Activated CD4-positive, CD25-positive, alpha-beta regulatory T cell treated with anti-CD3 and anti-CD28 coated beads, Interleukin-2, amount 50 U/mL, for 72 hours (primary cell): ENCODE data around the gene PLD2.
A peak's percentile ranks its signal among the peaks of the same experiment; 100 is the strongest.
"Not testable (repeated sequence)": the region's sequence is repeated elsewhere in the genome, so short reads cannot be mapped to it uniquely, and the experiment has no call there.

Experiments
- DNase-seq: peaks from one replicate; pipeline ENCODE4 v3.0.0; 2021

PLD2 gene

DNA sequence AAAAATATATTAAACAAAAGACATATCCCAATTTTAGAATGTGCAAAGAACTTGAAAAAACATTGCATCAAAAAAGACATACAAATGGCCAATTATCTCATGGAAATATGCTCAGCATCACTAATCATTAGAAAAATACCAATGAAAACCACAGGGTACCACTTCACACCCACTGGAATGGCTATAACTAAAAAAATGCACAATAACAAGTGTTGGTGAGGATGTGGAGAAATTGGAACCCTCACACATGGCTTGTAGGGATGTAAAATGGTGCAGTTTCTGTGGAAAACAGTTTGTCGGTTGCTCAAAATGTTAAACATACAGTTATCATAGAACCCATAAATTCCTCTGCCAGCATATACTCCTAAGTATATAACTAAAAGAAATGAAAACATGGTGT, 11.8 kb upstream of the PLD2 start:
- DNase-seq: no peak

DNA sequence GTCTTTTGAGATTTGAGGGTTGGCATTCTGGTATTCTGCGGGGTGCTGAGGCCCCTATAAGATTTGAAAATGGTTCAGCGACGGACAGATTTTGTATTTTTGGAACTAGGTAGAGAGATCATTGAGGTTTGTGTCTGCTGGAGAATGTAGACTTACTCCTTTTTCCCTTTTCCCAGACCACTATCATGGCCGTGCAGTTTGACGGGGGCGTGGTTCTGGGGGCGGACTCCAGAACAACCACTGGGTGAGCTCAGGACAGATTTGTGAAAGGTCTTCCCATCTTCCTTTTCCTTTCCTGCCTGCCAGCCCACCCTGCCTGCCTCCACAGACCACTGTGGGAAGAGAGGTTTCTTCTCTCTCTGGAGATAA, 10.4 kb upstream of the PLD2 start:
- peak; percentile 42 for DNase-seq

DNA sequence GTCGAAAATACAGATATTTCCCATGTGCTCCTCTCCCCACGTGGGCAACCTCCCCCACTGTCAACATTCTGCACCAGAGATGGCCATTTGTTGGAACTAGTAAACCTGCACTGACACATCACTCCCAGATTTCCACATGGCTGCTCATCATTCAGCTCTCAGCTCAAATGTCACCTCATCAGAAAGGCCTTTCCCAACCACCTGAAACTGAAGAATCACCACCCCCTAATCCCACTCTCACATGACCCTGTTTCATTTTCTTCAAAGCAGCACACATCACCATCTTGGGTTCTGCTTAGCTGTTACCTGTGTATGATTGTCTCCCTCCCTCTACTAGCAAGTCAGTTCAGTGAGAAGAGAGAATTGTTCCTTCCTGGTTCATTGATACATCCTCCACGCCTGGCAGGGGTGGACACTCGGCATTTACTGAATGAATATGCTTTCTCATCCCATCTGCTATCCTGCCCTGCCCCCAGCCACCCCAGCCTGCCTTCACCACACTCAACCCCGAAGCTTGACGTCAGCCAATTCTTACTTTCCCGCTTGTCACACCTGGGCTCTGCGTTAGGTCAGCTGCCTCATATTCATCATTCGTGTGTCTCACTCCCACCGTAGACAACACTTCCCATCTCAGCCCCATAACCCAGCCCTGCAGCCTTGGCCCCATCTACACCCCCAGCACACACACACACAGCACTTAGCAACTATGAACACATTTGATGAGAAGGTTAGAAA, 6.3 kb upstream of the PLD2 start:
- DNase-seq: no peak

DNA sequence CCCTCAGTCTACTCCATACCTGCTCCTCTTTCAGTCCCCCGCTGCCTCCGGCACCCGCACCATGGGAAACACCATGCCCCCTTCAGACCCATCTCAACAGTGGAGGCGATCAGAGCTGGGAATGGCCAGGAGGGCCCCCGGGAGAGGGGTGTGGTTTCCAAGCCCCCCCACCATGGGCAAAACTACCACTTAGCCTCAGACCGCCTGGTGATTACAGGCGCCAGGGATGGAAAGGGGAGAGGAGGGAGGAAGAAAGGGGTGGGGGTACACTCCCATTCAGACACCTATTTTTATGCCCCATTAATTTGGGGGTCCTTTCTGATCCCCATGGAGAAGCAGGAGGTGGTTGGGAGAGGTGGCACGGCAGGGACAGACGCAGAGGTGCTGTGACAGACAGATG, 4.7 kb upstream of the PLD2 start, which contains the start of gene C17orf114:
Gene C17orf114 (minus strand): TSS at position 101 of the 400 bp plus-strand sequence.
- no peak for DNase-seq

DNA sequence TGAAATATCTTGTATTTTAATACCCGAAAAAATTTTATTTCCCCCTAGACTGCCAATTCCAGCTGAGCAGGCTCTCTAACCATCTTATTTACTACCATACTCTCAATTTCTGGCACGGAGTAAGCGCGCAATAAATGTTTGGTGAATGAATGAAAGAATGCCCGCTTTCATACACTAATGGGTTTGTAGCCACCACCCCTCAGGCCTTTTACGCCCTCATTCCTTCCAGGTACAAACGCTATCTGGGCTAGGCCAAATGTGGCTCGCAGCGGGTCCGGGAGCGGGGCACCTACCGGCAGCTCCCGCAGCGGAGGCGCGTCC, 536 bp upstream of the PLD2 start:
- no peak for DNase-seq

DNA sequence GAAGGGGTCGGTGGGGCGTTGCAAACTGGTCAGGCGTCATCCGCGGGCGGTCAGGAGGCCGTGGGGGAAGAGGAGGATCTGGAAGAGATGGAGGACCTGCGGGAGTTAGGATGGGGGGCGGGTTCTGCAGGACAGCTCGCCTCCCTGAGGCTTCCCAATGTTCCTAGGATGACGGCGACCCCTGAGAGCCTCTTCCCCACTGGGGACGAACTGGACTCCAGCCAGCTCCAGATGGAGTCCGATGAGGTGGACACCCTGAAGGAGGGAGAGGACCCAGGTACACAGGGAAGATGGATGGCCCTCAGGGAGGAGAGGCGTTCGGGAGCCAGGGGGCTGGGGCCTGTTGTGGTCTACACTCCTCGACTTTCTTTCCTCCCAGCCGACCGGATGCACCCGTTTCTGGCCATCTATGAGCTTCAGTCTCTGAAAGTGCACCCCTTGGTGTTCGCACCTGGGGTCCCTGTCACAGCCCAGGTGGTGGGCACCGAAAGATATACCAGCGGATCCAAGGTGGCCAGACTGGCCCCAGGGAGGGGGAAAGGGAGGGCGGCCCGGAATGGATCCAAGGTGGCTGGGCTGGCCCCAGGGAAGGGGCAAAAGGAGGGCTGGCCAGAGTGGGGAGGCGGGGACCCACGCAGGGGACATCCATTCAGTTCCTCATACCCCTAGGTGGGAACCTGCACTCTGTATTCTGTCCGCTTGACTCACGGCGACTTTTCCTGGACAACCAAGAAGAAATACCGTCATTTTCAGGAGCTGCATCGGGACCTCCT, 839 bp downstream of the PLD2 start:
- DNase-seq: no peak

DNA sequence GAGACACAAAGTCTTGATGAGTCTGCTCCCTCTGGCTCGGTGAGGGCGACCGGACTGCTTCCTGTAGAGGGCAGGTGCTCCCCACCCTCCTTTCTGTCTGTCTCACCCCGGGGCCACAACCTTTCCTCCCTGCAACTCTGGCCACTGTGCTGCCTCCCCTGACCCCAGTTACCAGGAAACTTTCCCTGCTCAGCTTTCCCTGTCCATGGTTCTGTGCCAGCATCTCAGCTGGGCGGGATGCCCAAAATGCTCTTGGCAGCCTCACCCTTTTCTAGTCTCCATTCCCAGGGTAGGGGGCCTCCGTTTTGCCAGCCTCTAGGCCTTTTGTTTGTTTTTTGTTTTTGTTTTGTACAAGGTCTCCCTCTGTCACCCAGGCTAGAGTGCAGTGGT, 1.4 kb downstream of the PLD2 start:
- DNase-seq: no peak

DNA sequence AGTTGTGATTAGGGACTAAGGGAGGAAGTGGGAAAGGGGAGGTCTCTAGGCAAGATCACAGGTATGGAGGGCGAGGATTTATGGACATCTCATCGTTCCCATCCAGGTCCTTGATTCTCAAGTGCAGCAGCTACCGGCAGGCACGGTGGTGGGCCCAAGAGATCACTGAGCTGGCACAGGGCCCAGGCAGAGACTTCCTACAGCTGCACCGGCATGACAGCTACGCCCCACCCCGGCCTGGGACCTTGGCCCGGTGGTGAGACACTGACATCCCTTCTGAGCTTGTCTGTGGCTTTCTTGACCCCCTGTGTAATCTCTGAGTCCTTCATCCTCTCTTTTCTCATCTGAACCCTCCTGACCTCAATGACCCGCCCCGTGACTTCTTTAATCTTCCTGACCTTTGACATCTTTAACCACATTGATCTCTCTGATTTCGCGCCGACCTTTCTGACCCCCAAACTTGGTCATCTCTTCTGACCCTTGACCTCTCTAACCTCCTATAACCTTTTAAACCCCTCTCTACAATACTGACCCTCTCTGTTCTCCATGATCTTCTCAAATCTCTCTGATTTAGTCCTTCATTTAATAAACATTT, 3.8 kb downstream of the PLD2 start:
- DNase-seq: no peak

DNA sequence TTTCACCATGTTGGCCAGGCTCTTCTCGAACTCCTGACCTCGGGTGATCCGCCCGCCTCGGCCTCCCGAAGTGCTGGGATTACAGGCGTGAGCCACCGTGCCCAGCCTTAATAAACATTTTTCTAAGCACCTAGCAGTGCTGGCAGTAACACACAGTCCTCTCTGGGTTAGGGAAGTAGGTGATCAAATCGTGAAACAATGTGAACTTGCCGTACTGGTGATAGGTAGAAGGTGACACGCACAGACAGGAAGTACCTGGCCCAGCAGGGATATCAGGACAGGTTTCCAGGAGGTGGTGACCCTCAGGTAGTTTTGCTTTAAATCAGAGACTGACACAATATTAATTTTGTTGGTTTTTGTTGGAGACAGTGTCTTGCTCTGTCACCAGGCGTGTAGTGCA, 4.5 kb downstream of the PLD2 start:
- no peak for DNase-seq

DNA sequence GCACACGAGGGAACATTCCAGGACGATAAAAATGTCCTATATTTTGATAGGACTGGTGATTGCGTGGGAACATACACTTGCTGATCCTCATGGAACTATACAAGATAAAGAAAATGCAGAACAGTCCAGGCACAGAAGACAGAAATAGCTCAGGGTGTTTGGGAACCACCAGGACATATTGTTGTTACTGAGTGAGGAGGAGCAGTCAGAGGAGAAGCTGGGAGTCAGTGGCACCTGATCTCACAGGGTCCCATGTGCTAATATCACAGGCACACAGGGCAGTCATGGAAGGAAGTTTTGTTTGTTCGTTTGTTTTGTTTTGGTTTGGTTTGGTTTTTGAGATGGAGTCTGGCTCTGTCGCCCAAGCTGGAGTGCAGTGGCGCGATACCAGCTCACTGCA, 5.7 kb downstream of the PLD2 start:
- no peak for DNase-seq

DNA sequence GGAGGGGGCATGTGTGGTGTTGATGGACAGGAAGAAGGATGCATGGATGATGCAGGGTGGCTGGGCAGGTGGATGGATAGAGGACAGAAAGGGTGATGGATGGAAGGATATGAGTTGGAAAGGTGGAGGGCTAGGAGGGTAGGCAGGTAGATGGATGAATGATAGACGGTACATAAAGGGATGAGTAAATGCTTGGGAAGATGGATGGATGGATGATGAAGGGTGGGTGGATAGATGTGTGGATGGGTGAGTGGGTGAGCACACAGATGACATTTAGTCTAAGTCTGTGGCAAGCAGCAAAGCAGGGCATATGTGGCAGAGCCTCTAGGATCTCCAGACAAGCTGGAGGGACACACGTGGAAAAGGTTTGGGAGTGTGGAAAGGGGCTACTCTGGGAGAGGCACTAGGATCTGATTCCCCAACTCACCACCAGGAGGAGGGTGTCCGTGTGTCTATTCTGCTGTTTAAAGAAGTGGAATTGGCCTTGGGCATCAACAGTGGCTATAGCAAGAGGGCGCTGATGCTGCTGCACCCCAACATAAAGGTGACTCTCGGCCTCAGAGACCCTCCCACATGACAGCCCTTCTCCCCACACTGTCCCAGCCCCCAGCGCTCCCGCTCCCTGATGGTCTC, 8.2 kb downstream of the PLD2 start:
- DNase-seq: no peak

DNA sequence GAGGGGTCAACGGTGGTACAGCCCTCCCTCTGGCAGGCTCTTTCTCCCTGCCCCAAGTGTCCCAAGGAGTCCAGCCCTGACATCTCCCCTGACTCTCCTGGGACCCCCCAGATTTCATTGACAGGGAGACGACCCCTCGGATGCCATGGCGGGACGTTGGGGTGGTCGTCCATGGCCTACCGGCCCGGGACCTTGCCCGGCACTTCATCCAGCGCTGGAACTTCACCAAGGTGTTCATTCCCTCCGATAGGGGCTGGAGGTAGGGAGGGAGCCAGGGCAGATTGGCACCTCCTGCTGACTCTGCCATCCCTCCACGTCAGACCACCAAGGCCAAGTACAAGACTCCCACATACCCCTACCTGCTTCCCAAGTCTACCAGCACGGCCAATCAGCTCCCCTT, 9.9 kb downstream of the PLD2 start:
- no peak for DNase-seq

DNA sequence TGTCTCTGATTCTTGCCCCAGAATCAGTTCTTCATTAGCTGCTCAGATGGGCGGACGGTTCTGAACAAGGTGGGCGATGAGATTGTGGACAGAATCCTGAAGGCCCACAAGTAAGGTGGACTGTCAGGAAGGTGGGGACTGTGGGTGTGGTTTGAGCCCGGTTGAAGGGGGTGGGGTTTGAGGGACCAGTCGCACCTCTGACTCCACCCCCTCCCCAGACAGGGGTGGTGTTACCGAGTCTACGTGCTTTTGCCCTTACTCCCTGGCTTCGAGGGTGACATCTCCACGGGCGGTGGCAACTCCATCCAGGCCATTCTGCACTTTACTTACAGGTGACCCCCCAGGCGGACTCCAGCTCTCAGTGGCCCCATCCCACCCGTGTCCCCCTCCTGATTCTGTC, 11.3 kb downstream of the PLD2 start:
- DNase-seq: no peak

DNA sequence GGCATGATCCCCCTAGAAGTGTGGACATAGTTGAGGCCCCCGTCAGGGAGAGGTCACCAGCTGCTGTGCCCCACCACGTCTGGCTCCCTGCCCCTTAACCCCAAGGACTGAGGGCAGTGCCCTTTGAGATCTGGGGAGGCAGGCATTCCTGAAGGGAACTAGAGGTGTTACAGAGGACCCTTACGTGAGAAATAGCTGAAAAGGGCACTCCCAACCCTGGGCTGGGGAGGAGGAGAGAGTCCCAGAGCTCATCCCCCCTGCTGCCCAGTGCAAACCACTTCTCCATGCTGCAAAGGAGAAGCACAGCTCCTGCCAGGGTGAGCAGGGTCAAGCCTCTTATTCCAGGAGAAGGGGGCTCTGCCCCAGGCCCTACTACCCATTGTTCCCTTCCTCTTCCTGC, 15.9 kb downstream of the PLD2 start:
- DNase-seq: no peak

DNA sequence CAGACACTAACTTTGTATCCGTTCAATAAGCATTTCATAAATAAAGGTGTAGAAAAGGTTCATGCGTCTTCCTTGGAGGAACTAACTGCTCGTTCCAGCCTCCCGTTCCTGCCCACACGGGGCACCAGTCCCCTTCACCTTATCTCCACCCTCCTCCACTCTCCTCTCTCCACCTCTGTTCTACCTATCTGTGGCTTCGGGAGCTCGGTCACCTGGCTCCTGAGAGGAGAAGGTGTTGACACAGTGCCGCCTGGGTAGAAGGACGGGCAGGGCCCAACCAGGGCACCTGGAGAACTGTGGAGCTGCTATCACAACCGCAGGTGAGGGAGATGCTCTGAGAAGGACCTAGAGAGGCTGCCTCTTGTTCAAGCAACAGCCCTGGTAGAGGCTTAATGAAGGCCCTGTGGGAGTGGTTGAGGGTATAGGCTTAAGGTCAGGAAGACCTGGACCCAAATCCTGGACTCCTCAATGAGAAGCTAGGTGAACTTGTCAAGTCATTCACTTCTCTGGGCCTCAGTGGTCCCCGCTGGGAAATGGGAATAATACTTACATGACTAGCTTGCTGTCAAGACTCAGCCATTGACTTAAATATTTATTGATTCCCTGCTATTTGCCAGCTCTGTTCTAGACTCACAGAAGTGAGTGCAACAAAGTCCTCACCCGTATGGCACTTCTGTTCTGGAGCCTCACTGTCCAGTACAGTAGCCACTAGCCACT, 16.6 kb downstream of the PLD2 start:
- DNase-seq: no peak

DNA sequence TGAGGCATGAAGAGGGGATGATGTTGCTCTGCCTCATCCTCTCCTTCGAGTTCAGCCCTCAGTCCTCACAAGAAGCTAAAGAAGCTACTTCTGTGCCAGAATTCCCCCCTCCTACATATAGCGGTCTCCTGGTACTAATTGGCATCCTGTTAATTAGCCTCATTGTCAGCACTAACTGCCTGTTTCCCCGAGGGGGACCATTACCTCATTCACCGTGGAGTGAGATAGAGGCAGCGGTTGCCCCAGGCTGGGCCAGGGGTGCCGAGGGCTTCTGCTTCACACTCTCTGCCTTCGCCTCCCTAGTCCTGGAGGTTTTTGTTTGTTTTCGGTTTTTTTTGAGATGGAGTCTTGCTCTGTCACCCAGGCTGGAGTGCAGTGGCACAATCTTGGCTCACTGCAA, 20.4 kb downstream of the PLD2 start:
- no peak for DNase-seq

DNA sequence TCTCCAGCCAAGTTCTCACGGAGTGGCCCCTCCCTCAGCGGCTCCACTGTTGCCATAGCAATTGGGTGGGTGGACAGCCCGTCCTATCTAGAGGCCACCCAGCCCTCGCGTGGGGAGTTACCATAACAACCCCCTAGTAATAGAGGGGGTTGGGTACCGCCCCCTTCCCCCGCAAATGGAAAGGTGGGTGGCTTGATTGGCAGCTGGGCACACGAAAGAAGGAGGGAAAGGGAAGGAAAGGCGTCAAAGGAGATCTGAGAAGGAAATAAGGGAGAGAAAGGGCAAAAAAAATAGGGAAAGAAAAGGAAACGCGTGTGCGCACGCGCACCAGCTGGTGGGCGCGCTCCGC, 25.9 kb downstream of the PLD2 start:
- not testable (repeated sequence) for DNase-seq

DNA sequence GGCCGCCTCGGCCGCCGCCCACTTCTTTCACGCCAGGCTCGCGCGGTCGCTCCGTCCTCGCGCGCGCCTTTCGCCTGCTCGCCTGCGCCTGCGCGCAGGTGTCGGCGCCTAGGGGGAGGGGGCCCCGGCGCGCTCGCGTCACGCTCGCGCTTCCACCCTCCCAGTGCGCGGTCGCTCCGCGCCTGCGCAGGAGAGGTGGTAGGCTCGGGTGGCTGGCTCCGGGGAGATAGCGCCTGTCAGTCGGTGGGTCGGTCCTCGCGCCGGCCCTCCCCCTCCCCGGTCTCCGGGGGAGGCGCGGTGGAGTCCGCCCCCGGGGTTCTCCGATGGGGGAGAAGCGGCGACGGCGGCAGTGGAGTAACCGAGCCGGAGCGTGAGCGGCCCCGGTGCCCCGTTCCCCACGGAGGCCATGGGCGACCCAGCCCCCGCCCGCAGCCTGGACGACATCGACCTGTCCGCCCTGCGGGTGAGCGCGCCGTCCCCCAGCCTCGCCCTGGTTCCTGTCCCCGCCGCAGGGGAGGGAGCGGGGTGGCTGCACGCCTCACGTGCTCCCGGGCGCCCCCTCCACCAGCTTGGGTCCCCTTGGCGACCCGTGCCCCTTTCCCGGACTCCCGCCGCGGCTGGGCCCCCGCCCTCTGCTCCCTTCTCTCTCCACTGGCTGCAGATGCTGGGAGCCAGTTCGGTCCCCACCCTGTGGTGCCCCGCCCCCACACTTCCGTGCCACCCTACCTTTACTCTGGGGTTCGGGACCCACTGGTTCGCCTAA, 26.4 kb downstream of the PLD2 start, which contains the start of gene MINK1:
Gene MINK1 (plus strand): TSS at position 163 of the 763 bp plus-strand sequence. CDS start 244 bp downstream, at position 407.
- peak; percentile 85 for DNase-seq

DNA sequence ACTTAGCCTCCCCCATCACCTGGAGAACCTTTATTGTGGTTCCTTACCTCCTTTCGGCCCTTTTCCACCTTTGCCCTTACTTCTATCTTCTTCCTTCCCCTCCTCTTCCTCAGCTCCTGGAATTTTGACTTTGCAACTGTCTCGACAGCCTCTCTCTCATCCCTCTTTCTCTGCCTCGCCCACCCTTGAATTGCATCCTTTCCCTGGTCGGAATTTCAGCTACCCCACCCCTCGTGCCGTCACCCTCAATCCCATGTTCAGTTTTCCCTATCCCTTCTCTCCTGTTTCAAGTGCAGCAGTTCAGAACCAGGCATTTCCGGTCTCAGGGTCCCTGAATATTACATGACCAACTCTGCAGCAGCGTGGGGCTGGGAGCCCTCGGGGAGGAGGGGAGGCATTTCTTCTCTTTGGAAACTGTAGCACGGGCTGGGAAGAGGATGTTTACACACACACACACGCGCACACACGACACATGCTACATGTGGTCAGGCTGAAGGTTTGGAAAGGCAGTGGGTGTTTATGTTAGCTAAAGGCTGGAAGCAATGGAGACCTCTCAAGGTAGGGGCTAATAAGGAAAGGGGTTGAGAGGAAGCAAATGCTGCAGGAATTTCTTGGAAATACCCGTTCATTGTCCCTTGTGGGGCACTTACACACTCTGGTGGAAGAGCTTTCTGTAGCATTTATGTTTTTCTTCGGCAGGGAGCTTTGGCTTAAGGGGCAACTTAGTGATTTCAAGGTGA, 27.2 kb downstream of the PLD2 start:
- DNase-seq: no peak

DNA sequence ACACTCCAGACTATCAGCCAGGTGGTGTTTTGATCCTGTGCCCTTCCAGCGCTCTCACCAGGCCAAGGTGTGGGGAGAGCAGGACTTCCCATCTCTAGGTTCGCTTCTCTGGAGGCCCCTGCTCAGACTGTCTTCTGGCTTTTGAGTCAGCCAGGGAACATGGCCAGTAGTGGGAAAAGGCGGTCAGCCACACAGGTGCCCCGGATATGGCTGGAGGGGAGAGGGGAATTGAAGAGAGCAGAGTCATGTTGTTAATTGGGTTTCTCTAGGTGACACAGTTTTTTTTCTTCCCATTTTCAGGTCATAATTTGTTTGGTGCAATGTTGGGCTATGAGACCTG, 27.7 kb downstream of the PLD2 start:
- DNase-seq: no peak

DNA sequence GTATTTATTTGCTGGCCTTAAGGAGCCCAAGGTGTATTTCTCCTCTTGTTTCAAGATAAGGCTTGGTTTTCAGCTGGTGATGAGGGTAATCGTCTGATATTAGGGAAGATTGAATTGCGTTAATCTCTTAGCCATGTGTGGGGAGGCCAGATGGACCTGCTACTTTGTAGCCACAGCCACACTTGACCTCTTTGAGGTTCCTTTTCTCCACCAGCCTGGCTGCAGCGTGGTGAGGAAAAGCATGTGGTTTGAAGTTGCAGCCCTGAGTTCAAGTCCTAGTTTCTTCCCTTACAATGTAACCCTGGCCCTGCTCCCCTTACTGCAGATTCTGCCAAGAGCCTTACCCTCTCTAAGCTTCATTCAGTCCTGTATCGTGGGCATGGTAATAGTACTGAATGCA, 29.3 kb downstream of the PLD2 start:
- DNase-seq: no peak
